ENCODE data around the gene OS9. TPM values are rescaled to one million over a fixed set of nuclear protein-coding genes. Genes with fewer than 3 reads are reported as not detected.
A peak's percentile ranks its signal among the peaks of the same experiment; 100 is the strongest.

The OS9 gene
- total and polyA plus RNA-seq, 9 of the 15 experiments (the other 6 are each of a cell fraction or from before 2014, with no cell fraction given), result 4.6 to 105 (median 89.5) TPM

DNA sequence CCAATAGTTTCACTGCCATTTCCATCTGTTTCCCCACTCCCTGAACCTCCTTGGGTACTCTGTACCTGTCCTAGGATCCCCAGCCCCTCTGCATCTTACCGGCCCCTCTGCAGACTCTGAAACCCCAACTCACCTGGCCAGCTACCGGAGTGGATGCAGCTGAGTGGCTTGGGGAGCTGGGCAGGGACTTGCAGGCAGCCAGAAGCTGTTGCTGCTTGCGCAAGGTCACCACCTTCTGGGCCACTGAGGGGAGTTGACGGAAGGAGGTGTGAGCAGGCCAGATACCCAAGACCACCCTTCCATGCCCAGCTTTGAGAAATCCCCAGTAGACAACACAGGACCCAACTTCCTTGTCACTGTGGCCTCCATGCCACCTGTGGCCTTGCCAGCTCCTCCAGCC is 38.3 kb downstream of the OS9 start:
- Histone ChIP-seq H3K4me1 (replicated peaks in 1 of 2; ENCODE audit: control insufficient read depth in 2 of 2, insufficient read depth in 2 of 2, low read length in 2 of 2) (peaks cover 9 to 21% of the 10 kb centered on the region in 2 experiments; a peak in 4 of 5 replicates), H3K27ac (ENCODE audit: extremely low read depth, low read depth, low read length) (no peak overlapping the region), H3K9me1 (ENCODE audit: control insufficient read depth, insufficient read depth, low read length) (peaks cover 4% of the 10 kb centered on the region), H3K79me2 (ENCODE audit: control insufficient read depth, insufficient read depth, low read length) (no peaks in the 10 kb centered on the region), H4K20me1 (replicated peaks; ENCODE audit: control insufficient read depth, insufficient read depth, low read length) (no peaks in the 10 kb centered on the region; the same call in 1 of the 2 replicates), H3K9ac (ENCODE audit: insufficient read depth in 1 of 2, low read depth in 2 of 2, low read length in 2 of 2) (no peak overlapping the region), H3K4me3 (no peak overlapping the region), H3K4me2 (ENCODE audit: insufficient read depth, low read length) (no peak overlapping the region), H3K36me3 (ENCODE audit: control insufficient read depth, insufficient read depth, low read length) (no peaks in the 10 kb centered on the region), H3K27me3 (ENCODE audit: control insufficient read depth in 2 of 2, insufficient read depth in 2 of 2, low read length in 2 of 2) (peaks cover 35 to 61% of the 10 kb centered on the region in 2 experiments), H2AFZ (ENCODE audit: low read depth, low read length) (no peak overlapping the region), H3K9me3 (replicated peaks; ENCODE audit: control insufficient read depth, insufficient read depth, low read depth, low read length) (no peaks in the 10 kb centered on the region)
- TF ChIP-seq GTF2F1 (IDR thresholded peaks at IDR 0.05; ENCODE audit: low read depth, low read length) (no peak), CEBPB (tag; IDR thresholded peaks at IDR 0.05) (peak; percentile 37; the same call in 1 of the 2 replicates)
- POLR2A ChIA-PET, result interaction anchor here (0.6 to 1.5 kb wide), 6 partner anchors 12 to 214 kb away, joined by 3 to 6 read pairs (median 4); partner anchors contain the start of genes CDK4 and TSPAN31
- DNase-seq (ENCODE audit: extremely low read depth in 1 of 4, low spot score in 3 of 4) (no peak), FAIRE-seq (no peak), ATAC-seq (no peak)
- in situ Hi-C loops (cut with MboI) (loop anchor here (5.0 kb wide), 1 partner anchor 105 kb away; no protein-coding TSS in a partner anchor), intact Hi-C loops (cut with micrococcal nuclease) (no loop called here)
- BruUV-seq (replicated peaks), result no TSS peak
- CTCF ChIA-PET (ENCODE audit: low intra/inter-chr PET ratio), result interaction anchor here (1.8 kb wide), 1 partner anchor 148 kb away, joined by 4 read pairs; no protein-coding TSS in a partner anchor
- 5% methylated on average over 4 of the region's 4 CpGs for WGBS (ENCODE audit: insufficient coverage, low coverage, missing lambda C conversion rate)

- no peak overlapping the region for H3K27ac ChIP-seq (ENCODE audit: extremely low read depth, low read depth, low read length)
- peaks cover 9 to 23% of the 10 kb centered on the region in 2 experiments; a peak in 4 of 5 replicates for H3K4me1 ChIP-seq (replicated peaks in 1 of 2; ENCODE audit: control insufficient read depth in 2 of 2, insufficient read depth in 2 of 2, low read length in 2 of 2)
- H3K36me3 ChIP-seq (ENCODE audit: control insufficient read depth, insufficient read depth, low read length), result no peaks in the 10 kb centered on the region
- no TSS peak for BruUV-seq (replicated peaks)
- CTCF ChIA-PET (ENCODE audit: low intra/inter-chr PET ratio), result interaction anchor here (1.8 kb wide), 1 partner anchor 149 kb away, joined by 4 read pairs; no protein-coding TSS in a partner anchor
- TF ChIP-seq C11orf30 (IDR thresholded peaks at IDR 0.05; ENCODE audit: low read depth), result no peak
- no peak for TF ChIP-seq DLX4 (CRISPR knock-in tag; IDR thresholded peaks at IDR 0.05)
- TF ChIP-seq NCOA6 (IDR thresholded peaks at IDR 0.05), result no peak
- TF ChIP-seq, protein P1, sequence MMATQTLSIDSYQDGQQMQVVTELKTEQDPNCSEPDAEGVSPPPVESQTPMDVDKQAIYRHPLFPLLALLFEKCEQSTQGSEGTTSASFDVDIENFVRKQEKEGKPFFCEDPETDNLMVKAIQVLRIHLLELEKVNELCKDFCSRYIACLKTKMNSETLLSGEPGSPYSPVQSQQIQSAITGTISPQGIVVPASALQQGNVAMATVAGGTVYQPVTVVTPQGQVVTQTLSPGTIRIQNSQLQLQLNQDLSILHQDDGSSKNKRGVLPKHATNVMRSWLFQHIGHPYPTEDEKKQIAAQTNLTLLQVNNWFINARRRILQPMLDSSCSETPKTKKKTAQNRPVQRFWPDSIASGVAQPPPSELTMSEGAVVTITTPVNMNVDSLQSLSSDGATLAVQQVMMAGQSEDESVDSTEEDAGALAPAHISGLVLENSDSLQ (IDR thresholded peaks at IDR 0.05), result 0 out of 2 replicates have a peak, but pooled peaks have one; percentile 8
- H3K9me1 ChIP-seq (ENCODE audit: control insufficient read depth, insufficient read depth, low read length), result peaks cover 4% of the 10 kb centered on the region
- in situ Hi-C loops (cut with MboI) (loop anchor here (5.0 kb wide), 1 partner anchor 106 kb away; no protein-coding TSS in a partner anchor), intact Hi-C loops (cut with micrococcal nuclease) (no loop called here)
- no peak overlapping the region for H3K4me2 ChIP-seq (ENCODE audit: insufficient read depth, low read length)
- no peak for ATAC-seq
- H3K79me2 ChIP-seq (ENCODE audit: control insufficient read depth, insufficient read depth, low read length), result no peaks in the 10 kb centered on the region
- 21% methylated on average over 11 of the region's 11 CpGs for WGBS (ENCODE audit: insufficient coverage, low coverage, missing lambda C conversion rate)
- H3K9me3 ChIP-seq (replicated peaks; ENCODE audit: control insufficient read depth, insufficient read depth, low read depth, low read length), result no peaks in the 10 kb centered on the region
- POLR2A ChIA-PET, result interaction anchor here (0.6 to 1.5 kb wide), 7 partner anchors 11 to 214 kb away, joined by 3 to 6 read pairs (median 4); partner anchors contain the start of genes CDK4 and TSPAN31
- no peak for DNase-seq (ENCODE audit: extremely low read depth in 1 of 4, low spot score in 3 of 4)
- no peak for FAIRE-seq
- H3K4me3 ChIP-seq, result no peak overlapping the region
- no peak overlapping the region for H2AFZ ChIP-seq (ENCODE audit: low read depth, low read length)
- H4K20me1 ChIP-seq (replicated peaks; ENCODE audit: control insufficient read depth, insufficient read depth, low read length), result no peaks in the 10 kb centered on the region; the same call in 1 of the 2 replicates
- no peak overlapping the region for H3K9ac ChIP-seq (ENCODE audit: insufficient read depth in 1 of 2, low read depth in 2 of 2, low read length in 2 of 2)
- peaks cover 35 to 64% of the 10 kb centered on the region in 2 experiments for H3K27me3 ChIP-seq (ENCODE audit: control insufficient read depth in 2 of 2, insufficient read depth in 2 of 2, low read length in 2 of 2)
These were observed 39.0 kb downstream of the OS9 start for GRCh38 chr12:57732726-57733593.
